ENCODE data around the gene TNRC18.
A peak's percentile ranks its signal among the peaks of the same experiment; 100 is the strongest.

The TNRC18 gene

GRCh38 chr7:5429253-5429856 is 5.7 kb upstream of the TNRC18 start:
- no peak for TF ChIP-seq CTCF (IDR thresholded peaks at IDR 0.05)
- Mint-ChIP-seq H3K9me3 (peaks cover 13% of the 10 kb centered on the region), H3K4me1 (peaks cover 23% of the 10 kb centered on the region)

DNA sequence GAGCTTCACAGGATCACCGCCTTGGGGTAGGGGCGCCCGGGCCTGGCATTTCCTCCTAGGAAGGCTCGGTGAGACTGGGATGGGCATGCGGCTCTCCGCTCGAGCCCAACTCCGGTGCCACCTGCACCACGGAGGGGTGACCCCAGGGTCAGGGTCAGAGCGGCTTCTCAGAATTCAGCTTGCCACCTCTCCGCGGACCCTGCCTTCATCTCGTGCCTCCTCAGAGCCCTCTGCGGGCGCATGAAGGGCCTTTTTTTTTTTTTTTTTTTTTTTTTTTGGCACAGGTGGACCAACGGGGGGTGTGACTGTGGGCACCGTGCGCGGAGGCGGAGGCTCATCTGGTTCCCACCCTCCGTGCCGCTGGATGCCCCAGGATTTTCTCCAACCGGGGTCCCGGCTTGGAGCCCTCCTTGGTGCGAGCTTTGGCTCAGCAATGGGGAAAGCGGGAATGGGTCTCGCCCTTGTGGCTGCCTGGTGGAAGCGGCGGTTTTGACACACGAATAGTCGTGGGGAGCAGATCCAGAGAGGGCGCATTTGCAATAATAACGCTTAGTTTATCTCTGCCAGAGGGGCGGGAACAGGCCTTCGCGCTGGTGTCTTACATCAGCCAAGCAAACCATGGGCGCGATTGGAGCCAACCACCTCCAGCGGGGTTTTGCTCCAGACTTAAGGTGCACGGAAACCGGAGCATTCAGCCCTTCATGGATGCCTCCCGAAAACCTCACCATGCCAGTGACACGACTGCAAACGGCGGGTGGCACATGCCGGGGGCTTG is 5.0 kb upstream of the TNRC18 start:
- DNase-seq, result peak; percentile 47
- H3K27me3 Mint-ChIP-seq (ENCODE audit: low read depth, poor library complexity), result peaks cover 18% of the 10 kb centered on the region
- peaks cover 23% of the 10 kb centered on the region for H3K4me1 Mint-ChIP-seq
- peak overlapping the region; percentile 98 for H3K27ac Mint-ChIP-seq
- peak overlapping the region; percentile 98 for H3K4me3 Mint-ChIP-seq
- no peak for TF ChIP-seq CTCF (IDR thresholded peaks at IDR 0.05)
- peaks cover 10% of the 10 kb centered on the region for H3K9me3 Mint-ChIP-seq
- H3K36me3 Mint-ChIP-seq (ENCODE audit: low read depth), result peaks cover 23% of the 10 kb centered on the region

More at GRCh38 chr7:5429253-5429856, 5.7 kb upstream of the TNRC18 start:
- H3K36me3 Mint-ChIP-seq (ENCODE audit: low read depth), result peaks cover 26% of the 10 kb centered on the region
- H3K27me3 Mint-ChIP-seq (ENCODE audit: low read depth, poor library complexity), result peaks cover 18% of the 10 kb centered on the region
- peak; percentile 65 for DNase-seq
- peak overlapping the region; percentile 98 for H3K27ac Mint-ChIP-seq
- H3K4me3 Mint-ChIP-seq, result peak overlapping the region; percentile 98

GRCh38 chr7:5426226-5426475 is 2.5 kb upstream of the TNRC18 start:
- TF ChIP-seq CTCF (IDR thresholded peaks at IDR 0.05), result no peak
- peak; percentile 43 for DNase-seq

DNA sequence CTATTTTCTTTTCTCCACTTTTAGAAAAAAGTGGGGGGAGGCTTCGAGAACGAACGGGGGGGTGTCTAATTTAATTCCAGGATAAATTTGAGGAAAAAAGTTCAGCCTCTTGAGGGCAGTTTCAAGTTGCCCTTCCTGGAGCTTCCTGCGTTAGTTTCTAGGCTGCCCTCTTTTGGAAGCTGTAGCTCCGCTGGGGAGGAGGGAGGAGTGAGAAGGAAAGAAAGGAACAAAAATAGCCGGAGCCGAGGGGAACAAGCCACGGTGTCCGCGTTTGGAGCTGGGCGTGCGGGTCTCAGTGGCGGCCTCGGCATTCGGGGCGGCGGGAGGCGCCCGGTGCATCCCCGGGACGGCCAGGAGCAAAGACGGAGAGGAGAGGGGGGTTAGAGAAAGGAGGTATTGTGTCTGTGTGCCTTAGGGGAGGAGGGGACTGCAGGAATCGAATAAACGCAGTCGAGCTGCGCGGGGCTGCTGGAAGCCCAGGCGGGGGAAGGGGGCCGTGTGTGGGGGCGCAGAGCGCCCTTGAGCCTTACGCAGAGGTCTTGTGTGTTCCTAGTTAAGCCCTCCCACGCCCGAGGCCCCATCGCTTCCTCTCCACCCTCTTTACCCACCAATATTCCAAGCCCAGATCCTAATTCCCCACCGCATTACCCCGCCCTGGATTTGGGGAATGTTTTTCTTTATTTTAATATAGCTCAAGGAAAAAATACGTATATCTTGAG is 2.0 kb upstream of the TNRC18 start:
- Mint-ChIP-seq H3K4me3 (peak overlapping the region; percentile 98), H3K9me3 (no peaks in the 10 kb centered on the region), H3K27me3 (ENCODE audit: low read depth, poor library complexity) (peaks cover 8% of the 10 kb centered on the region), H3K4me1 (peaks cover 14% of the 10 kb centered on the region), H3K36me3 (ENCODE audit: low read depth) (no peaks in the 10 kb centered on the region), H3K27ac (peak overlapping the region; percentile 100)
- DNase-seq, result peak; percentile 67
- no peak for TF ChIP-seq CTCF (IDR thresholded peaks at IDR 0.05)

More at GRCh38 chr7:5426226-5426475, 2.5 kb upstream of the TNRC18 start:
- no peaks in the 10 kb centered on the region for H3K36me3 Mint-ChIP-seq (ENCODE audit: low read depth)
- H3K27ac Mint-ChIP-seq, result peak overlapping the region; percentile 100
- H3K4me1 Mint-ChIP-seq, result peaks cover 15% of the 10 kb centered on the region
- H3K27me3 Mint-ChIP-seq (ENCODE audit: low read depth, poor library complexity), result peaks cover 8% of the 10 kb centered on the region
- no peaks in the 10 kb centered on the region for H3K9me3 Mint-ChIP-seq
- H3K4me3 Mint-ChIP-seq, result peak overlapping the region; percentile 98

GRCh38 chr7:5424749-5425506 is 1.3 kb upstream of the TNRC18 start:
- peak overlapping the region; percentile 98 for H3K4me3 Mint-ChIP-seq
- H3K27ac Mint-ChIP-seq, result peak overlapping the region; percentile 100
- peak; percentile 37 for DNase-seq
- no peaks in the 10 kb centered on the region for H3K9me3 Mint-ChIP-seq
- no peak for TF ChIP-seq CTCF (IDR thresholded peaks at IDR 0.05)
- H3K27me3 Mint-ChIP-seq (ENCODE audit: low read depth, poor library complexity), result peaks cover 3% of the 10 kb centered on the region
- H3K4me1 Mint-ChIP-seq, result peaks cover 6% of the 10 kb centered on the region
- H3K36me3 Mint-ChIP-seq (ENCODE audit: low read depth), result no peaks in the 10 kb centered on the region

All from nephron progenitor cell (in vitro differentiated cells).